ENCODE data around the gene ILF2. TPM values are rescaled to one million over a fixed set of nuclear protein-coding genes. Genes with fewer than 3 reads are reported as not detected.

ILF2 gene
- total RNA-seq, 3 donors from 2014 or later (not counting 1 experiment from before 2014, with no cell fraction given), result 97.6 to 134 (median 110) TPM

DNA sequence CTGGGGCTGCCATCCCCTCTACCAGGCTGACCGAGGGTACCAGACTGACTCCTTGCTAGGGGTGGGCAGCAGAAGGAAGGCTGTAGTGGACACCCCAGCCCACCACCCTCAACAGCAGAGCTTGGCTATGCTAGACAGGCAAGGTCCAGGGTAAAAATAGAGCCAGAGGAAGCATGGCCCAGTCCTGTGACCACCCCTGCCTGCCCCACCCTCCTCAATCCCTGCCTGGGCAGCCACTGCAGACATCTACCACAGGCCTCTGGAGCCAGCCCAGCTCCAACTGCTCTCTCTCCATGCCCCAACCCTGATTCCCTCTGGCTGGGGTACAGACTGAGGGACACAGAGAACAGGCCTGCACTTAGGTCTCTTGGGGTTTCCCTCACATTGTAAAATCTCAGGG is 40.8 kb downstream of the ILF2 start:
- H3K27me3 Mint-ChIP-seq (ENCODE audit: low read depth in 2 of 2), result peaks cover 6 to 8% of the 10 kb centered on the region in 2 donors
- Histone ChIP-seq H3K4me1 (ENCODE audit: control insufficient read depth, insufficient read depth, low read length) (peaks cover 31% of the 10 kb centered on the region), H3K27ac (ENCODE audit: low read length) (no peak overlapping the region), H3K36me3 (ENCODE audit: control insufficient read depth, insufficient read depth, low read length) (no peaks in the 10 kb centered on the region), H3K4me3 (ENCODE audit: low read length) (no peak overlapping the region), H3K9me3 (ENCODE audit: control insufficient read depth, insufficient read depth, low read length) (no peaks in the 10 kb centered on the region), H3K27me3 (ENCODE audit: control insufficient read depth, insufficient read depth, low read length) (no peaks in the 10 kb centered on the region)
- TF ChIP-seq, protein P1, sequence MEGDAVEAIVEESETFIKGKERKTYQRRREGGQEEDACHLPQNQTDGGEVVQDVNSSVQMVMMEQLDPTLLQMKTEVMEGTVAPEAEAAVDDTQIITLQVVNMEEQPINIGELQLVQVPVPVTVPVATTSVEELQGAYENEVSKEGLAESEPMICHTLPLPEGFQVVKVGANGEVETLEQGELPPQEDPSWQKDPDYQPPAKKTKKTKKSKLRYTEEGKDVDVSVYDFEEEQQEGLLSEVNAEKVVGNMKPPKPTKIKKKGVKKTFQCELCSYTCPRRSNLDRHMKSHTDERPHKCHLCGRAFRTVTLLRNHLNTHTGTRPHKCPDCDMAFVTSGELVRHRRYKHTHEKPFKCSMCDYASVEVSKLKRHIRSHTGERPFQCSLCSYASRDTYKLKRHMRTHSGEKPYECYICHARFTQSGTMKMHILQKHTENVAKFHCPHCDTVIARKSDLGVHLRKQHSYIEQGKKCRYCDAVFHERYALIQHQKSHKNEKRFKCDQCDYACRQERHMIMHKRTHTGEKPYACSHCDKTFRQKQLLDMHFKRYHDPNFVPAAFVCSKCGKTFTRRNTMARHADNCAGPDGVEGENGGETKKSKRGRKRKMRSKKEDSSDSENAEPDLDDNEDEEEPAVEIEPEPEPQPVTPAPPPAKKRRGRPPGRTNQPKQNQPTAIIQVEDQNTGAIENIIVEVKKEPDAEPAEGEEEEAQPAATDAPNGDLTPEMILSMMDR (IDR thresholded peaks at IDR 0.05), result no peak
- 78% methylated on average over 1 of the region's 1 CpG for WGBS (ENCODE audit: insufficient coverage)
- peaks cover 26 to 33% of the 10 kb centered on the region in 2 donors for H3K4me1 Mint-ChIP-seq
- DNase-seq (no peak), ATAC-seq (no peak)
- H3K27ac Mint-ChIP-seq, result no peak overlapping the region
- H3K36me3 Mint-ChIP-seq, result no peaks in the 10 kb centered on the region
- no peak overlapping the region for H3K4me3 Mint-ChIP-seq
- intact Hi-C loops (cut with micrococcal nuclease), result loop anchor here (5.0 kb wide), 1 partner anchor 362 kb away; the partner anchor contains the start of gene RPS27
- no peaks in the 10 kb centered on the region for H3K9me3 Mint-ChIP-seq

DNA sequence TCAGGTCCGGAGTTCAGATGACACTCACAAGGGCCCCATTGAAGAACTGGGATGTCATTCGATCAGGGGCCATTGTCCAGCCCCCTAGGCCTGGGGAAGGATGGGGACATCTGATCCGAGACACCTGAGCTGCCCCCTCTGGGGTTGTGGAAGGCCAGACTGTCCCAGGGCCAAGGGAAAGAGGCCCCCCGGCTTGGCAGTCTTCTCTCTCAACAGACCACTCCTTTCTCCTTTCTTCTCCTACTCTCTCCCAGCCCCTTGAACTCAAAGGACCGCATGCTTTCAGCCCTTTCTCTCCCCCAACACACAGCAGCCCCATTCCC is 41.5 kb downstream of the ILF2 start:
- H3K4me3 ChIP-seq (ENCODE audit: low read length), result no peak overlapping the region
- H3K4me3 Mint-ChIP-seq, result no peak overlapping the region
- H3K27me3 Mint-ChIP-seq (ENCODE audit: low read depth in 2 of 2), result peaks cover 6 to 8% of the 10 kb centered on the region in 2 donors
- H3K36me3 Mint-ChIP-seq, result no peaks in the 10 kb centered on the region
- H3K27ac ChIP-seq (ENCODE audit: low read length), result no peak overlapping the region
- no peaks in the 10 kb centered on the region for H3K9me3 Mint-ChIP-seq
- intact Hi-C loops (cut with micrococcal nuclease), result no loop called here
- DNase-seq (no peak), ATAC-seq (no peak)
- H3K4me1 ChIP-seq (ENCODE audit: control insufficient read depth, insufficient read depth, low read length), result peaks cover 27% of the 10 kb centered on the region
- TF ChIP-seq, protein P1 (IDR thresholded peaks at IDR 0.05), result no peak
- H3K27ac Mint-ChIP-seq, result no peak overlapping the region
- no peaks in the 10 kb centered on the region for H3K27me3 ChIP-seq (ENCODE audit: control insufficient read depth, insufficient read depth, low read length)
- H3K9me3 ChIP-seq (ENCODE audit: control insufficient read depth, insufficient read depth, low read length), result no peaks in the 10 kb centered on the region
- H3K4me1 Mint-ChIP-seq, result peaks cover 21 to 29% of the 10 kb centered on the region in 2 donors
- 92% methylated on average over 5 of the region's 5 CpGs for WGBS (ENCODE audit: insufficient coverage)
- no peaks in the 10 kb centered on the region for H3K36me3 ChIP-seq (ENCODE audit: control insufficient read depth, insufficient read depth, low read length)

DNA sequence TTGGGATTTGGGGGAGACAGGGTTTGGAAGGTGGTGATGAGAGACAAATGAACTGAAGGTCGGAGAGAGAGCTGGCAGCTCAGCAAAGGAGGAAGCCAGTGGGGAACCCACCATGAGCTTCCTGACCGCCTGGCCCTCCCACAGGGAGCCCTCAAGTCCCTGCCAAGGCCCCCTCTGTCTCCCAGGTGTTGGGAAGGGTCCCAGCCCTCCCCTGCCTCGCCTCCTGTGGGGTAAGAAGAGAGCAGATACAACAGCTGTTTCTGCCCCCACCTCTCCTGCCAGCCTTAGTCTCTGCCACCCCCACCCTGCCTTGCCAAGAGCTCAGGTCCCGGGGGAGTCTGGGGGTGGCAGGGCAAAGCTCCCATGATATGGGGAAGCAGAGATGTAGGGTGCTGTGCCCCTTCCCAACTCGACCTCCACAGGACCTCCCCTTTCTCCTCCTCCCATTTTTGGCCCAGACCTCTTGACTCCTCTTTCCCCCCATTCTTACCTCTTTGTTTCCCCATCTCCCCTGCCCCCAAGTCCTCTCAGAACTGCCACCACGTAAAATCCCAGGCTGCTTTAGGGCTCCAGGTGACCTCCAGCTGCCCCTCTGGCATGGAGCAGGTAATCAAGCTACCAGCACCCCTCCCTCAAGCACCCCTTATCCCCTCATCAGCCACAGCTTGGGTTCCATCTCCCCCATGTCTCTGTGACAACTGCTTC is 42.0 kb downstream of the ILF2 start:
- TF ChIP-seq, protein P1 (IDR thresholded peaks at IDR 0.05), result no peak
- intact Hi-C loops (cut with micrococcal nuclease), result no loop called here
- Mint-ChIP-seq H3K4me3 (no peak overlapping the region), H3K27ac (peak overlapping the region in 1 of 2 donors; percentile 44), H3K9me3 (no peaks in the 10 kb centered on the region), H3K27me3 (ENCODE audit: low read depth in 2 of 2) (peaks cover 6 to 8% of the 10 kb centered on the region in 2 donors), H3K4me1 (peaks cover 21 to 24% of the 10 kb centered on the region in 2 donors), H3K36me3 (no peaks in the 10 kb centered on the region)
- no peak overlapping the region for H3K4me3 ChIP-seq (ENCODE audit: low read length)
- H3K9me3 ChIP-seq (ENCODE audit: control insufficient read depth, insufficient read depth, low read length), result no peaks in the 10 kb centered on the region
- H3K27ac ChIP-seq (ENCODE audit: low read length), result no peak overlapping the region
- WGBS (ENCODE audit: insufficient coverage), result 61% methylated on average over 4 of the region's 6 CpGs
- H3K4me1 ChIP-seq (ENCODE audit: control insufficient read depth, insufficient read depth, low read length), result peaks cover 27% of the 10 kb centered on the region
- no peak for DNase-seq
- H3K36me3 ChIP-seq (ENCODE audit: control insufficient read depth, insufficient read depth, low read length), result no peaks in the 10 kb centered on the region
- ATAC-seq, result no peak
- H3K27me3 ChIP-seq (ENCODE audit: control insufficient read depth, insufficient read depth, low read length), result no peaks in the 10 kb centered on the region

Measured in natural killer cell (primary cell).